ENCODE data around the gene TGIF1. TPM values are rescaled to one million over a fixed set of nuclear protein-coding genes. Genes with fewer than 3 reads are reported as not detected.

The TGIF1 gene
- total RNA-seq, 1 donor from 2014 or later = 111 TPM

- Mint-ChIP-seq H3K9me3 (ENCODE audit: low read depth) (no peaks in the 10 kb centered on the region), H3K27ac (no peak overlapping the region), H3K4me3 (ENCODE audit: low read depth) (no peak overlapping the region), H3K27me3 (no peaks in the 10 kb centered on the region), H3K36me3 (ENCODE audit: insufficient read depth) (no peaks in the 10 kb centered on the region), H3K4me1 (ENCODE audit: low read depth) (no peaks in the 10 kb centered on the region)
- TF ChIP-seq CTCF (IDR thresholded peaks at IDR 0.05; ENCODE audit: unreplicated experiment) = no peak
- DNase-seq (ENCODE audit: low spot score, unreplicated experiment) = no peak
Observed at GRCh38 chr18:3424280-3424890, 25.6 kb upstream of the TGIF1 start.

GRCh38 chr18:3425030-3425429 is 24.9 kb upstream of the TGIF1 start:
- TF ChIP-seq CTCF (IDR thresholded peaks at IDR 0.05; ENCODE audit: unreplicated experiment) = no peak
- no peaks in the 10 kb centered on the region for H3K27me3 Mint-ChIP-seq
- DNase-seq (ENCODE audit: low spot score, unreplicated experiment) = no peak

GRCh38 chr18:3425446-3425845 is 24.5 kb upstream of the TGIF1 start:
- no peaks in the 10 kb centered on the region for H3K4me1 Mint-ChIP-seq (ENCODE audit: low read depth)
- no peak for DNase-seq (ENCODE audit: low spot score, unreplicated experiment)
- H3K27ac Mint-ChIP-seq = peak overlapping the region; percentile 11
- H3K36me3 Mint-ChIP-seq (ENCODE audit: insufficient read depth) = no peaks in the 10 kb centered on the region
- H3K4me3 Mint-ChIP-seq (ENCODE audit: low read depth) = no peak overlapping the region
- no peaks in the 10 kb centered on the region for H3K27me3 Mint-ChIP-seq
- no peak for TF ChIP-seq CTCF (IDR thresholded peaks at IDR 0.05; ENCODE audit: unreplicated experiment)
- no peaks in the 10 kb centered on the region for H3K9me3 Mint-ChIP-seq (ENCODE audit: low read depth)

More at GRCh38 chr18:3425030-3425429, 24.9 kb upstream of the TGIF1 start:
- H3K4me1 Mint-ChIP-seq (ENCODE audit: low read depth) = no peaks in the 10 kb centered on the region
- no peak overlapping the region for H3K4me3 Mint-ChIP-seq (ENCODE audit: low read depth)
- H3K9me3 Mint-ChIP-seq (ENCODE audit: low read depth) = no peaks in the 10 kb centered on the region
- H3K36me3 Mint-ChIP-seq (ENCODE audit: insufficient read depth) = no peaks in the 10 kb centered on the region
- no peak overlapping the region for H3K27ac Mint-ChIP-seq

GRCh38 chr18:3426074-3426473 is 23.9 kb upstream of the TGIF1 start:
- Mint-ChIP-seq H3K27ac (no peak overlapping the region), H3K4me3 (ENCODE audit: low read depth) (no peak overlapping the region), H3K4me1 (ENCODE audit: low read depth) (no peaks in the 10 kb centered on the region), H3K9me3 (ENCODE audit: low read depth) (no peaks in the 10 kb centered on the region), H3K36me3 (ENCODE audit: insufficient read depth) (no peaks in the 10 kb centered on the region), H3K27me3 (no peaks in the 10 kb centered on the region)
- TF ChIP-seq CTCF (IDR thresholded peaks at IDR 0.05; ENCODE audit: unreplicated experiment) = no peak
- no peak for DNase-seq (ENCODE audit: low spot score, unreplicated experiment)

- no peak for DNase-seq (ENCODE audit: low spot score, unreplicated experiment)
- Mint-ChIP-seq H3K4me1 (ENCODE audit: low read depth) (no peaks in the 10 kb centered on the region), H3K27ac (no peak overlapping the region), H3K9me3 (ENCODE audit: low read depth) (no peaks in the 10 kb centered on the region), H3K4me3 (ENCODE audit: low read depth) (no peak overlapping the region), H3K36me3 (ENCODE audit: insufficient read depth) (no peaks in the 10 kb centered on the region), H3K27me3 (no peaks in the 10 kb centered on the region)
- no peak for TF ChIP-seq CTCF (IDR thresholded peaks at IDR 0.05; ENCODE audit: unreplicated experiment)
Observed at GRCh38 chr18:3427944-3428343, 22.0 kb upstream of the TGIF1 start.

Measured in progenitor cell of endocrine pancreas (in vitro differentiated cells).